Uterus (tissue), 2 donors: ENCODE data around the gene IFIT2.

Source experiments
- POLR2A ChIP-seq, 2 donors: fragments of 450-650 bp; IDR thresholded peaks; one replicate each; pipeline ENCODE4 v1.6.1; 2016; ENCODE audit warnings: antibody characterized with exemption in 2 of 2, mild to moderate bottlenecking in 1 of 2, moderate library complexity in 1 of 2
- TF ChIP-seq, protein P1 (sequence below), 4 experiments: fragments of 200-600 bp in 2 of 4; fragments of 450-650 bp in 2 of 4; sonication (generic) in 2 of 4; IDR thresholded peaks; one replicate each; pipeline ENCODE4 v1.5.1; 2016 to 2019; ENCODE audit warnings: antibody characterized with exemption in 4 of 4, mild to moderate bottlenecking in 2 of 4, moderate library complexity in 1 of 4

GRCh38 chr10:89347701-89348457, 46.0 kb downstream of the IFIT2 start:
- TF ChIP-seq, protein P1, sequence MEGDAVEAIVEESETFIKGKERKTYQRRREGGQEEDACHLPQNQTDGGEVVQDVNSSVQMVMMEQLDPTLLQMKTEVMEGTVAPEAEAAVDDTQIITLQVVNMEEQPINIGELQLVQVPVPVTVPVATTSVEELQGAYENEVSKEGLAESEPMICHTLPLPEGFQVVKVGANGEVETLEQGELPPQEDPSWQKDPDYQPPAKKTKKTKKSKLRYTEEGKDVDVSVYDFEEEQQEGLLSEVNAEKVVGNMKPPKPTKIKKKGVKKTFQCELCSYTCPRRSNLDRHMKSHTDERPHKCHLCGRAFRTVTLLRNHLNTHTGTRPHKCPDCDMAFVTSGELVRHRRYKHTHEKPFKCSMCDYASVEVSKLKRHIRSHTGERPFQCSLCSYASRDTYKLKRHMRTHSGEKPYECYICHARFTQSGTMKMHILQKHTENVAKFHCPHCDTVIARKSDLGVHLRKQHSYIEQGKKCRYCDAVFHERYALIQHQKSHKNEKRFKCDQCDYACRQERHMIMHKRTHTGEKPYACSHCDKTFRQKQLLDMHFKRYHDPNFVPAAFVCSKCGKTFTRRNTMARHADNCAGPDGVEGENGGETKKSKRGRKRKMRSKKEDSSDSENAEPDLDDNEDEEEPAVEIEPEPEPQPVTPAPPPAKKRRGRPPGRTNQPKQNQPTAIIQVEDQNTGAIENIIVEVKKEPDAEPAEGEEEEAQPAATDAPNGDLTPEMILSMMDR (IDR thresholded peaks at IDR 0.05): no peak
- TF ChIP-seq POLR2A (IDR thresholded peaks at IDR 0.05): no peak
